HG03442 (cell line): ENCODE measurements around the gene LRRC3.

Experiments
- ATAC-seq: cut with Tn5 transposase; IDR thresholded peaks from one replicate; pipeline ENCODE4 v1.9.1; 2021; ENCODE audit warnings: mild to moderate bottlenecking, moderate library complexity; ENCODE audit not compliant: unreplicated experiment

The LRRC3 gene

DNA sequence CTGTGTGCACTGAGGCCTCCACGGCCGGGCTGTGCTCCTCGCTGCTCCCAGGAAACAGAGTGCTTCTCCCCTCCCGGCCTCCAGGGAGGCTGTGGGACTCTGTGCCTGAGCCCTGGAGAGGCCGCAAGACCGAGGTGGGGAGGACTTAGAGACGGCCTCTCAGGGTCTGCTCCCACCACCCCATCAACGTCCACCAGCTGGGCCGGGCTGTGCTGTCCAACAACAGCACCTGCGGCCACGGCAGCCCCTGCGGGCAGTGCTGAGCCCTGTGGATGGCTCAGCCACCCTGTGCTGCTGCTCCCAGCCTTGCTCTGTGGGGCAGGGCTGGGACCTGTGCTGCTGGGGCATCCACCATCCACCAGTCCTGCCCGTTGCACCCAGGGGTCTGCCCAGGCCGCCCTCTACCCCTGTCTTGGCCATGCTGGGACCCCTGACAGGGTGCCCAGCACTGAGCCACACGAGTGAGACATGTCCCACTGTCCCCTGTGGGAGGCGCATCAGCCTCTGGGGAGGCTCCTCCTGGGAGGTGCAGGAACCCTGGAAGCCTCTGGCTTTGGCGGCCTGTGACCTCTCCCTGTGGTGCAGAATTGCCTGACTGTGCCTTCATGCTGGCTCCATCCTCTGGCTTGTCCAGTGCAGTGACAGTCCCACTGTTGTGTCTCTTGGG is 31.2 kb upstream of the LRRC3 start:
- ATAC-seq, result no peak

- no peak for ATAC-seq
Observed at GRCh38 chr21:44424608-44425306, 30.6 kb upstream of the LRRC3 start.

DNA sequence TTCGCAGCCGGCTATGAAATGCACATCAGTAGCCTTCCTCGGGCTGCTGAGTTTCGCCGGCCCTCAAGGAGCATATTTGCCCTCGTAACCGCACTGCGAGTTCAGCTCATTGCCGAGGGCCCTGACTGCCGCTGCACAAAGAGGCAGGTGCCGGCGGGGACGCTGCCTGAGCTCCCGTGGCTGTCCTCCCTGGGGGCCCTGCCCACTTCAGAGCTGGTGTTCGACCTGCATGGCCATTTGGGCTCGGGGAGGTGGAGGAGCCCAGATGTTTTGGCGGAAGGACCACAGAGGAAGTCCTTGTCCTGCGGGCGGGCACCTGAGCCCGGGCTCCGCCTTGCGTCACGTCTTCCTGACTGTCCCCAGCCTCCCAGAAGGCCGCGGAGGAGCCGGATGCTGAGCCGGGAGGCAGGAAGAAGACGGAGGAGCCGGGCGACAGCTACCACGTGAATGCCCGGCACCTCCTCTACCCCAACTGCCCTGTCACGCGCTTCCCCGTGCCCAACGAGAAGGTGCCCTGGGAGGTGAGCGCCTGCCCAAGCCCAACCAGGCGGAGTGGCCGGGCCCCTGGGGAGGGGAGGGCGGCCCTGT is 29.9 kb upstream of the LRRC3 start:
- no peak for ATAC-seq

- no peak for ATAC-seq
Observed at GRCh38 chr21:44425895-44426662, 29.2 kb upstream of the LRRC3 start.

DNA sequence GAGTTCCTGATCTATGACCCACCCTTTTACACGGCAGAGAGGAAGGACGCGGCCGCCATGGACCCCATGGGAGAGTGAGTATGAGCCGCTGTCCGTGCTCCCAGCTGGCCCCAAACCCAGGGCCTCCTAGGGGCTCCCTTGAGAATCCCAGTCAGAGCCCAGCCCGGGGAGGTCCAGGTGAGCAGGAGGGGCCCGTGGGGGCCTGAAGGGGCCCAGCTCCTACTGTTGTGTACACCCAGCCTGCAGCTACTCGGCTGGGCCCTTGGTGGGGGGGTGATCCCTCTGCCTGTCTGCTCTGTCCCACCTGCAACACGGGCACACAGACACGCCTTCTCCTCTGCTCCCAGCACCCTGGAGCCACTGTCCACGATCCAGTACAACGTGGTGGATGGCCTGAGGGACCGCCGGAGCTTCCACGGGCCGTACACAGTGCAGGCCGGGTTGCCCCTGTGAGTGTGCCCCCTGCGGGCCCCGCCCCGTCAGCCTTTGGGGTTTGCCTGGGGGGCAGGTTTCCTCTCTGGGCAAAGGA is 28.6 kb upstream of the LRRC3 start:
- no peak for ATAC-seq

DNA sequence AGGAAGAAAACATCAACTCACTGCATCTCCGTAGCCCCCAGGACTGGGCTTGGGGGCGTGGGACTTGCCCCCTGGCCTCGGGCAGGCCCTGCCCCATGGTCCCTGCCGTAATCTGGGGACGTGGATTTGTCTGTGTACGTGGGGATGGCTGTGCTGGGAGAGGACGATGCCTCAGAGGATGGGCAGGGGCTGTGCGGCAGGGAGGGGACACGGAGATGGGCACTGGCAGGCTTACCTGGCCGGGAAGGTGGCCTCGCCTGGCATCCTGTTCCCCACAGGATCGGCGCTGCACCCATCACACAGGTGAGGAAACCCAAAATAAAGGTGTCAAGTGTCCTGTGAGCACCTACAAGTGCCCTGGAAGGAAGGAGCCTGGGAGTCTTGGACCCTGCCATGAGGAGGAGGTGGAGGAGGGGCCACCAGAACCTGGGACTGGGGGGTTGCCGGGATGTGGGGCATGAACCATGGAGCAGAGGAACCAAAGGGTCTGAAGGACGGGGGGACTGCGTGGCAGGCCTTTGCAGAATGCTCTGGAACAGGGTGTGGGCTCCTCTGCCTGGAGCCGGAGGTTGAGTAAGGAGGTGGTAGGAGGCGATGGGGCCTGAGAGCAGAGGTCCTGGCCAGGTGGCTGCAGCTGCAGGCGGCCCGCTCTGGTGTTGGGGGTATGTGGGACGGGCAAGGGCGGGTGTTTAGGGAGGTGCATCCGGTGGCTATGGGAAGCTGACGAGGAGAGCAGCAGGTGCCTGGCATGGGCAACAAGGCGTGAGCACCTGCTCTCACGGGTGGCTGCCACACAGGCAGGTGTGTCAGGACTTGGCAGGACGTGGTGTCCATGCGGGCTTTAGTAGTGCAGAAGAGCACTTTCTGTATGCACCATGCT is 27.8 kb upstream of the LRRC3 start:
- ATAC-seq, result no peak

DNA sequence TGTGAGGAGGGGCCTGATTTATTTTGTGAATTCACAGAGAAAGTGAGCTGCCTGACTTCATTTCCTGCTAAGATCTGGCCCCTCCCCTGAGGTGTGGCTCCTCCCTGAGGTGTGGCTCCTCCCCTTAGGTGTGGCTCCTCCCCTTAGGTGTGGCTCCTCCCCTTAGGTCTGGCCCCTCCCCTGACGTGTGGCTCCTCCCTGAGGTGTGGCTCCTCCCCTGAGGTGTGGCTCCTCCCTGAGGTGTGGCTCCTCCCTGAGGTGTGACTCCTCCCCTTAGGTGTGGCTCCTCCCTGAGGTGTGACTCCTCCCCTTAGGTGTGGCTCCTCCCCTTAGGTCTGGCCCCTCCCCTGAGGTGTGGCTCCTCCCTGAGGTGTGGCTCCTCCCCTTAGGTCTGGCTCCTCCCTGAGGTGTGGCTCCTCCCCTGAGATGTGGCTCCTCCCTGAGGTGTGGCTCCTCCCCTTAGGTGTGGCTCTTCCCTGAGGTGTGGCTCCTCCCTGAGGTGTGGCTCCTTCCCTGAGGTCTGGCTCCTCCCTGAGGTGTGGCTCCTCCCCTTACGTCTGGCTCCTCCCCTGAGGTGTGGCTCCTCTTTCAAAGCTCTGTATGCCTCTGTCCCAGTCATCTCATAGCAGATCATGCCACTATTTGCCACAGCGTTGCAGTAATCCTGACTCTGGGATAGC is 26.9 kb upstream of the LRRC3 start:
- no peak for ATAC-seq

- no peak for ATAC-seq
Observed at GRCh38 chr21:44429894-44430293, 25.4 kb upstream of the LRRC3 start.

DNA sequence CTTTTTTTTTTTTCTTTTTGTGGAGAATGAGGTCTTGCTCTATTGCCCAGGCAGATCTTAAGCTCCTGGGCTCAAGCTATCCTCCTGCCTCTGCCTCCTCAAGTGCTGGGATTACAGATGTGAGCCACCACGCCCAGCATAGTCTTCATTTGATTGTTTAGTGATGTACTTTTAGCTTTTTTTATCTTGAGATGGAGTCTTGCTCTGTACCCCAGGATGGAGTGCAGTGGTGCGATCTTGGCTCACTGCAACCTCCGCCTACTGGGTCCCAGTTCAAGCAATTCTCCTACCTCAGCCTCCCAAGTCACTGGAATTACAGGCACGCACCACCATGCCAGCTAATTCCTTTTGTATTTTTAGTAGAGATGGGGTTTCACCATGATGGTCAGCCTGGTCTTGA is 24.0 kb upstream of the LRRC3 start:
- no peak for ATAC-seq

GRCh38 chr21:44432841-44433790 is 22.2 kb upstream of the LRRC3 start:
- ATAC-seq, result no peak

DNA sequence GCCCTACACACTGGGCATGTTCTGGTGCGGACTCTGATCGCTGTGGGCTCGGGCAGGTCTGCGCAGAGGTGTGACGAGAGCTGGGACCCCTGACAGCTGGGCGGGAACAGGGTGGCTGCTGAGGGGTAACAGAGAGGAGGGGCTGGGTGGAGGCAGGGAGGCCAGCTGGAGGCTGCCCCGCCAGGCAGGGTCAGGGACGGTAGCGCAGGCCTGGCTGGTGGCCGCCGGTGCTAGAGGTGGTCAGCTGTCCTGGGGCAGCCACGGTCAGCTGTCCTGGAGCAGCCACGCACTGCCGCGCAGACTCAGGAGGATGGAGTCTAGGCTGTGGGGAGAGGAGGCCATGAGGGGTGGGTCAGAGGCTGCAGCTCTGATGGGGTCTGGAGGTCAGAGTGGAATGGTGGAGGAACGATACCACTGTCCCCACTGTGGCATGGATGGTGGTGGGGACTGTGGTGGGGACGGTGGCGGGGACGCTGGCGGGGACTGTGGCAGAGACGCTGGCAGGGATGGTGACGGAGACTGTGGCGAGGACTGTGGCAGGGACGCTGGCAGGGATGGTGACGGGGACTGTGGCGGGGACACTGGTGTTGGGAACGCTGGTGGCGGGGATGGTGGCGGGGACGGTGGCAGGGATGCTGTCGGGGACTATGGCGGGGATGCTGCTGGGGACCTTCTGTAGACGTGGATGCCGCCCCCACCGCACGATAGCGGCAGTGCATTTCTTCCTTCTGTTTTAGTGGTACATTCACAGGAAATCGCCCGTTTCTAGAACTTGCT is 21.3 kb upstream of the LRRC3 start:
- no peak for ATAC-seq

- ATAC-seq, result no peak
Observed at GRCh38 chr21:44434568-44434925, 20.8 kb upstream of the LRRC3 start.

- no peak for ATAC-seq
Observed at GRCh38 chr21:44434936-44435635, 20.2 kb upstream of the LRRC3 start.

GRCh38 chr21:44436111-44436611 is 19.1 kb upstream of the LRRC3 start:
- no peak for ATAC-seq

DNA sequence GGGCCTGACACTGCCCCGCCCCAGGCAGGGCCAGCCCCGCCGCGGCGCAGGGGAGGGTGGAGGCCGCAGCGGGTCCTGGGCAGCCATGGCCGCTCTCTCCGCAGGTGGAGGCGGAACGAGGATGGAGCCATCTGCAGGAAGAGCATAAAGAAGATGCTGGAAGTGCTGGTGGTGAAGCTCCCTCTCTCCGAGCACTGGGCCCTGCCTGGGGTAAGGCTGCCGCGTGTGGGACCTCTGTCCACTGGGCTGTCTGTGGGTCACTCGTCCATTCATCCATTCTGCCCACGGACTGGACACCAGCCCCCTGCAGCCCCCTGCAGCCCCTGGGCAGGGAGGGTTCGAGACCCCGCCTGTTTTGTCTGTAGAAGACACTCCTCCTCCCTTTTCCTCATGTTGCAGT is 18.4 kb upstream of the LRRC3 start:
- ATAC-seq, result no peak

GRCh38 chr21:44437371-44437695 is 18.0 kb upstream of the LRRC3 start:
- ATAC-seq, result no peak

DNA sequence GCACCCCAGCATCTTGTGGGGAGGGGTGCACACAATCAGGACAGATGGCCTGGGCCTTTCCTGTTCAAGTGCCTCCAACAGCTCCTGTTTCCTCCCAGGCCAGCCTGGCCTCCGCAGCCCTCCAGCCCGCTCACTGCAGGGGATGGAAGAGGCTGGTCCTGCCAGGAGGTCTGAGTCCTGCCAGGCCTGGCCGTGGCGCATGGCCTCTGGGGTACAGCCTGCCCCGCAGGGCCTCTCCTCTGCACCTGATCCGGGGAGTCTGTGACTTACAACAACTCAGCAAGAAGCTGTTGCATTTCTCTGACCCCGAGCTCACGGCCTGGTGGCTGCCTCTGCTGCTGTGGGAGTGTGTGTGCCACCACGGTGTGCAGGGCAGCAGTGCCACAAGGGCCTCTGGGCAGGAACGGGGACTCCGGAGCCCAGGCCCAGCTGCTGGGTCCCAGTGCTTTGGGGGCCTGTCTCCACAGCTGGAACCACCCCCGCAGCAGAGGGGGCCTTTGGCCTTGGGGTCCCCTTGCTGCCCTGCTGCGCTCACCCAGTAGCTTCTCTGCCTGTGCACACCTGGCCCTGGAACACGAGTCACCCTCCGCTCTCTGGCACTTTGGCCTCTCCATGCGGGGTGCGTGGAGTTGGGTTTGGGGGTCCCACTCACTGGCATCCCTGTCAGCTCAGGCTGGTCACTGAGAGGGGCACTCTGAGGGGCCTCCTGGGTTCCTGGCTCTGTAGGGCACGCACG is 17.4 kb upstream of the LRRC3 start:
- ATAC-seq, result no peak
